GM21717 (cell line): ENCODE results near the gene ARID3B.

ENCODE experiments used
- ATAC-seq: cut with Tn5 transposase; IDR thresholded peaks from one replicate; pipeline ENCODE4 v1.9.1; 2021; ENCODE audit warnings: mild to moderate bottlenecking, moderate library complexity; ENCODE audit not compliant: unreplicated experiment

Gene ARID3B

DNA sequence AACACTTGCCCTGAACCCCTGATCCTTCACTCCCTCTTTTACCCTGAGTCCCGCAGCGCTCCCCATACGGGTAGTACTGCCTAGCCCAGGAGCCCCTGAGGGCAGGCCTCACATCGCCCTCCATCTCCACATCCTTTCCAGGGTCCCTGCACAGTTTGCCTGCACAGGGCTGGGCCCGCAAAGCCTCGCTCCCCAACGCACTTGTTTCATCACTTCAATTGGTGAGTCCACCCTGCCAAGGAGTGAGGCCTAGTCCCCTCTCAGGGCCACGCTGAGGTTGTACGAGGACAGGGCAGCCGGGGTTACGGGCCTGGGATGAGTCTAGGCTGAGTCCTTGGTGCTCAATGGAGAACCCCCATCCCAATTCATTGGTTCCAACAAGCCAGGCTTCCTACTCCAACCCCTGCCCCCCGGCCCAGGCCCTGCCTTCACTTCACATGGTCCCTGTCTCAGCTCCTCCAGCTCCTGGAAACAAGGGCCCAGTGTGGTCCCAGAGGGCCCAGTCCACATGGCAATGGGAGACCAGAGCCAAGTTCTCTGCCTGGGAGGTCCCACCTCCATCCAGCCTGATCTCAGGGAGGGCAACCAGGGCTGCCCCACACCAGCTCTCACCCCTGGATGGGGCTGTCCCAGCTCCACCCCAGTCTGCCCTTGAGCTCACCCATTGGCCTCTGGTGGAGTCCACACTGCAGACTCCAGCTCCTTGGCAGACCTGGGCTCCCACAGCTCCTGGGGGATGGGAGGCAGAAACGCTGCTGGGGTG lies 62.2 kb downstream of the ARID3B start:
- no peak for ATAC-seq

- ATAC-seq = no peak
Observed at GRCh38 chr15:74603789-74604705, 63.0 kb downstream of the ARID3B start.

GRCh38 chr15:74604983-74605794 lies 64.2 kb downstream of the ARID3B start:
- no peak for ATAC-seq

DNA sequence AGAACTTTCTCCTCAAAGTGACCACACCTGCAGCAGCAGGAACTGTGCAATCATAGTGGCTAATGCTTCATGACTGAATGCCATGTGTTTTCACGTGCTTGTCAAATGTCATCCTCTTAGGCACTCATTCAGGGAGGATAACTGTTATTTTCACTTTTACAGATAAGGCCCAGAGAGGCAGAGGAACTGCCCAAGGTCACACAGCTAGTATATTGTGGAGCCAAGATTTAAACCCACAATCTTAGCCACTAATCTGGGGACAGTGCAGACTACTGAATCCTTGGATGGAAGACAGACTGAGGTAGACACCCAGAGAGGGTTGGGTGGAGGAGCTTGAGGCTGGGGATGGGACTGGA lies 64.8 kb downstream of the ARID3B start:
- no peak for ATAC-seq

DNA sequence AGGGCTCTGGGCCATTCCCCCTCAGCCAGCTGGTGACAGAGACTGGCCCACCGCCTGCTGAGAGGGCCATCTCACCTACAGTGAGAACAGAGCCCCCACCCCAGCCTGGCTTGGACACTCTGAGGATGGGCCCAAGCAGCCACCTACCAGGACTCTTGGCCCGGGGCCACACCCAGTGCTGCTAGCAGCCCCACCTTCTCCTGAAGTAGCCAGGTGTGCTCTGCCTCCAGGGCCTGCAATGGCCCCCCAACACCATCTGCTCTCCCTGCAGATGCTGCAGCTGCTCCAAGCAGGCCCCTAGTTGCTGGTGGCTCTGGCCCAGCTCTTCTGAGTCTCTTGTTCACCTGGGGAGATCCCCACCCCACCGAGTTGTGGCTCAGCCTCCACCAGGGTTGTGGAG lies 67.8 kb downstream of the ARID3B start:
- no peak for ATAC-seq

DNA sequence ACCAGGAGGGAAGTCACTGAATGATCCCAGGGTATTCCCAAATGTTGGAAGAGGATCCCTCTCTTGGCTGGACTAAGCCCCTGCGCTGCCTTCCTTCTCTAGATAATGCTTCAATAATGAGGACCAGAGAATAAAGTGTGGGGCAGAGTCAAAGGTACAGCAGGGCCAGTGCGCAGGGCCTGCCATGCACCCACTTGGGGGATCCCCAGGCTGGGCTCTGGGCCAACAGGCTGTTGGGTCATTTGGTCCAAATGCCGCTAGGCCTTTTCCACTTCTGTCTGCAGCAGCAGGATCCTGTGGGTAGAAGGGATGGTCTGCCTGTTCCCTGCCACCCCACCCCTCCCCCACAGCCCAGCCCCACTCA lies 68.9 kb downstream of the ARID3B start:
- no peak for ATAC-seq

GRCh38 chr15:74610302-74610951 lies 69.4 kb downstream of the ARID3B start:
- no peak for ATAC-seq

- ATAC-seq = no peak
Observed at GRCh38 chr15:74611341-74611740, 70.3 kb downstream of the ARID3B start.

GRCh38 chr15:74611834-74612233 lies 70.8 kb downstream of the ARID3B start:
- no peak for ATAC-seq

GRCh38 chr15:74612677-74613076 lies 71.7 kb downstream of the ARID3B start:
- no peak for ATAC-seq

DNA sequence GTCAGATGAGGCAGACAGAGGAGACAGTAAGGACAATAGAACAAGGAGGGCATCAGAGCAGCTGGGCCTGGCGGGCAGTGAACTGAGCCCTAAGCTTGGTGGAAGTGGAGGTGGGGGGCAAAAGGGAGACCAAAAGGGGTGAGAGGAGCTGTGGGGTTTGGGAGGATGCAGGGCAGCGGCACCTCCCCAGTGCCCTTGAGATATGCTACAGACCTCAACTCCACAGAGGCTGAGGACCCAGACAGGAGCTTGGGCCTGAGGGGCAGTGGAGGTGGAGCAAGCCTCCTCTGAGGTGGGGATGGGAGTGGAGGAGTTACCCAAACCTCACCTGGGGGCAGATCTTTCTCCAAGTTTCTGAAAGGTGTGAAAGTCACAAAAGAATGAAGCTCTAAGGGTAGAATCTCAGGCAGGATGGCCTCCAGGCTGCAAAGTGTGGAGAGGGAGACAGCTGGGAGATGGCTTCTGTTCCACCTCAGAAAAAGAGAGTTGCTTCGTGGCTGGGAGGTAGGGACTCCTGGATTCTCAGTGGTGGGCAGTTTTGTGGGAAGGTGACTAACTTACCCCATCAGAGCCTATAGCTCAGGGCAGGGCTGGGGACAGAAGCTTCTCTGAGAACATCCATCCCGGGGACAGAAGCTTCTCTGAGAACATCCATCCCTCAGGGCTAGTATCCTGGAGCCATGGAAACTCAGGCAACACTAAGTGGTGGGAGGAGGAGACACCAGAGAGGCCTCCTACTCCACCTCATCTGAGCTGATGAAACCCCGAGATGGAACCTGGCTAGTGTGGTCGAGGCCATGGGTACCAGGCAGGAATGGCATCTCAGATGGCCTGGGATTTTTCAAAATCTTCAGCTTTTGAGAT lies 72.3 kb downstream of the ARID3B start:
- ATAC-seq = no peak

DNA sequence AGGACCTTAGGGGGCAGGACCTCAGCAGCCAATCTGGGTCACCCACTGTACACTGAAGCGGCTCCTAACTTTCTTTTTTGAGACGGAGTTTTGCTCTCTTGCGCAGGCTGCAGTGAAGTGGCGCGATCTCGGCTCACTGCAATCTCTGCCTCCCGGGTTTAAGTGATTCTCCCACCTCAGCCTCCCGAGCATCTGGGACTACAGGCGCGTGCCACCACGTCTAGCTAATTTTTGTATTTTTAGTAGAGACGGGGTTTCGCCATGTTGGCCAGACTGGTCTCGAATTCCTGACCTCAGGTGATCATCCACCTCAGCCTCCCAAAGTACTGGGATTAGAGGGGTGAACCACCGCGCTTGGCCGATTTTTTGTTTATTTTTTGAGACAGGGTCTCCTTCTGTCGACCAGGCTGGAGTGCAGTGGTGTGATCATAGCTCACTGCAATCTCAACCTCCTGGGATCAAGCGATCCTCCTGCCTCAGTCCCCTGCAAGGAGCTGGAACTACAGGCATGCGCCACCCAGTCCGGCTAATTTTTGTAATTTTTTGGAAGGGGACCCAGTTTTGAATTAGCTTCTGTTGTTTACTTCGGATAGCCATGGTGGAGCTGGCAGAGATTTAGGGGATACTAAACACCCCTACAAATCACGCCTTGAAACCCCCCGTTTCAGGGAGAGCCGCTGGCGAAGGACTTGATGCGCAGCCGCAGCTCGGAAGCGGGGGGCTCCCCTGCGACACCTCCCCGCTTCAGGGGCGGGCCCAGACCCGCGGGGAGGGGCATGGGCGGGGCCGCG lies 73.1 kb downstream of the ARID3B start:
- no peak for ATAC-seq

- ATAC-seq = peak; percentile 41
Observed at GRCh38 chr15:74614744-74615507, 73.9 kb downstream of the ARID3B start.

DNA sequence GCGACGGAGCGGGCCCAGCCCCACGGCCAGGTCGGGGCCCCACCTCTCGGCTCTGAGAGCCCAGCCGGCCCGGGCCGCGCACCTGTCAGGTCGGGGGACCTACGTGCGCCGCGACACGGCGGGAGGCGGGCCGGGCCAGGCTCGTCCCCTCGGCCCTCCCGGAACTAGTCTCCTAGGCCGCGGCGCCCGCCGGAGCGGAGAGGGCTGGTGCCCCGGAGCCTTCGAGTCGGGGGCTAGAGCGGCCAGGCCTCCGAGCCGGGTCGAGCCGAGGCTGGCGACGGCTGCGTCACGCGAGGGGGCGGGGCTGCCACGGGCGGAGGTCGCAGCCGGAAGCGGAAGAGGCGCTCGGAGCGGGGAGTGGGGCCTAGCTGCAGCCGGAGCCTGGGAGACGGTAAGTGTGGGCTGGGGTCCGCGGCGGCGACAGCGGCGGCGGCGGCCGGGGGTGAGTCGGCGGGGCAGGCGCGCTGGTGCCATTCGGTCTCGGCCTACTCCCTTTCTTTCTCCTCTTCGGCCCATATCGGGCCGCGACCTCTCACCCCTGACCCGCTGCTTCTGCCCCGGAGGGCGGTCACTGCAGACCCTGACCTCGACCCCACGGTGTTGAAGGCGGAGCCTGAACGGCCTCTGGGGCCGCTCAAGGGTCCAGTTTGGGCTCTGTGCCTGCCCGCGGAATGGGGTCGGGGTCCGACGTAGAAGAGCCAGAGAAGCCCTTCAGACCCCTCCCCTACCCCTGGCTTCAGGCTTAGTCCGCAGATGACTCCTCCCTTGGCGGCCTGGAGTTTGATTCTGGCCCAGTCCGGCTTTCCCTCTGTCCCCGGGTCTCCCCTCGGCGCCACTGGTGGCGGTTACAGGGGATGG lies 74.7 kb downstream of the ARID3B start, which contains the start of gene CLK3:
Gene CLK3 (plus strand): TSS at position 329 of the 858 bp plus-strand sequence. CDS start 3,361 bp downstream, outside the sequence.
- ATAC-seq = peak; percentile 64

GRCh38 chr15:74616366-74616939 lies 75.4 kb downstream of the ARID3B start:
- no peak for ATAC-seq

DNA sequence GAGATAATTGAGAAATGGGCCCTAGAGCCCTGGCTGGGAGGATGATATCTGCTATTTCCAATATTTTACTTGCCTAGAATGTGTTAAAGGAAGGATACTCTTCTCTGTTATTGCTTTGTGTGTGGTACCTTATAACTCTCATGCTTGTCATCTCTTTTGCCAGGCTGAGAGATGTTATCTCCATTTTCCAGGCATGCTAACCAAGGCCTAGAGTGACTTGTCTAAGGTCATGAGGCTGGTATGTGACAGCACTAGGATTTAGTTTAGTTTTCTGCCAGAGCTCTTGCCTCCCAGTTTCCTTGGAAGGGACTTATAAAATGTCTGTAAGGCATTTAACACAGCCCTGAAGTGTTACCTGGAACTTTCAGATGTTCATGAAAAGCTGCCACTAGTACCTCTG lies 76.0 kb downstream of the ARID3B start:
- ATAC-seq = no peak
